NB4 (cell line): ENCODE measurements around the gene NR6A1.

Experiments
- DNase-seq: peaks from one replicate; pipeline ENCODE4 v3.0.0; 2010; ENCODE audit warnings: low read depth
- H3K4me3 ChIP-seq: one replicate; pipeline ENCODE4 v1.5.1; 2011; ENCODE audit warnings: mild to moderate bottlenecking, low read depth, low read length, moderate library complexity
- MAX ChIP-seq: IDR thresholded peaks from 2 replicates; pipeline ENCODE4 v1.6.1; 2011; ENCODE audit warnings: low read depth, low read length
- MYC ChIP-seq: IDR thresholded peaks from 2 replicates; pipeline ENCODE4 v1.6.1; 2011; ENCODE audit warnings: low read depth, low read length
- POLR2A ChIP-seq: IDR thresholded peaks from 2 replicates; pipeline ENCODE4 v1.6.1; 2011; ENCODE audit warnings: mild to moderate bottlenecking; ENCODE audit not compliant: insufficient read length; ENCODE audit errors: extremely low read depth
- TF ChIP-seq, protein P1 (sequence below): IDR thresholded peaks from one replicate; pipeline ENCODE4 v1.5.1; 2012; ENCODE audit warnings: low read depth, low read length

NR6A1 gene

DNA sequence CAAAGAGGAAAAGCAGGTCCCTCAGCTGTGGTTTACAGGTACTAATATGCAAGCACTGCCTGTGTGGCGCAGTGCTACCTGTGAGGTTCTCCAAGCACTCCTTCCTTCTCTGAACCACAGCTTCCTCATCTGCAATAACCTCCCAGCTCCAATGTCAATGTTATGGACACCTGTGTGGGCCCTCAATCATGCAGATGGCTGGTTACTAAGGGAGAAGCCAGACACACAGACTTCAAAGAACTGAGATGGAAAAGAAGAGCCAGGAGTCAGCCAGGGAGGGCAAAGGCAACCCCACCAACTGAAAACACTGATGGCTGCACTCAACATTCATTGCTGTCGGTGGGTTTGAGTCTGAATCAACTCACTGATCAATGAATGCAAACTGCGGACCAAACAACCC is 77.7 kb downstream of the NR6A1 start:
- TF ChIP-seq MAX (no peak), MYC (no peak), POLR2A (no peak)
- DNase-seq, result no peak

DNA sequence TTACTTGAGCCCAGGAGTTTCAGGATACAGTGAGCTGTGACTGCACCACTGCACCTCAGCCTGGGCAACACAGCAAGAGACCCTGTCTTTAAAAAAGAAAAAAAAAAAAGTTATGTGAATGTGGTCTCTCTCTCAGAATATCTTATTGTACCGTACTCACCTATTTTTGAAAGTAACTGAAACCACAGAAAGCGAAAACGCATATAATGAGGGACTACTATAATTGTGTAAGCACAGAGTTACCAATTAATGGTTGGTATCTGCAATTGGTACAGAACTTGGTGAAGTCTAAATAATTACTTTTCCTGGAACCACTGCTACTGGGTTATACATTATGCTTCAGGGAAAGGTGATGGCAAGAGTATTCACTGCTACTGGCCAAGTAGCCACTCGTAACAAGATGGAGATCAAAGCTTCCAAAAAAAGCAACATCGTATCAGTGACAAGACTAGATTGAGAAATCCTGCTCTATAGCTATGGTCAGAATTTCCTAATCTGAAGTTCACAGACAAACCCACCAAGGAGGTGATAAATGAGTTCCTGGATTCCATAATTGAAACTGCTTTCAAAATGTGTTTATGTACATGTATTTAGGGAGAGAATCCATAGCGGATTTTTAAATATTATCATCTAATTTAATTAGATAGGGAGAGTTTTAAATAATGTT is 82.7 kb downstream of the NR6A1 start:
- DNase-seq, result no peak
- no peak overlapping the region for H3K4me3 ChIP-seq
- no peak for TF ChIP-seq MYC
- TF ChIP-seq POLR2A, result no peak

More for the DNA sequence above, 77.7 kb downstream of the NR6A1 start:
- no peak overlapping the region for H3K4me3 ChIP-seq

DNA sequence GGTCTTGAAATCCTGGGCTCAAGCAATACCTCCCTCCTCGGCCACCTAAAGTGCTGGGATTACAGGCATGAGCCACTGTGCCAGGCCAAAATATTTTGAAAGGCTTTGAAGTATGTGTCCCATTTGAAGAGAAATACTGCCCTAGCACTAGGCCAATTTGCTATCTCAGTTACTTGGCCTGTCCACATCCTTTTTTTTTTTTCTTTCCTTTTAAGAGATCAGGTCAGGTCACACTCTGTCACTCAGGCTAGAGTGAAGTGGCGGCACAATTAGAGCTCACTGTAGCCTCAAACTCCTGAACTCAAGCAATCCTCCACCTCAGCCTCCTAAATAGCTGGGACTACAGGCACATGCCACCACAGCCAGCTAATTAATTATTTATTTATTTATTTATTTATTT is 84.2 kb downstream of the NR6A1 start:
- TF ChIP-seq MYC (no peak), POLR2A (no peak), MAX (no peak)
- TF ChIP-seq, protein P1, sequence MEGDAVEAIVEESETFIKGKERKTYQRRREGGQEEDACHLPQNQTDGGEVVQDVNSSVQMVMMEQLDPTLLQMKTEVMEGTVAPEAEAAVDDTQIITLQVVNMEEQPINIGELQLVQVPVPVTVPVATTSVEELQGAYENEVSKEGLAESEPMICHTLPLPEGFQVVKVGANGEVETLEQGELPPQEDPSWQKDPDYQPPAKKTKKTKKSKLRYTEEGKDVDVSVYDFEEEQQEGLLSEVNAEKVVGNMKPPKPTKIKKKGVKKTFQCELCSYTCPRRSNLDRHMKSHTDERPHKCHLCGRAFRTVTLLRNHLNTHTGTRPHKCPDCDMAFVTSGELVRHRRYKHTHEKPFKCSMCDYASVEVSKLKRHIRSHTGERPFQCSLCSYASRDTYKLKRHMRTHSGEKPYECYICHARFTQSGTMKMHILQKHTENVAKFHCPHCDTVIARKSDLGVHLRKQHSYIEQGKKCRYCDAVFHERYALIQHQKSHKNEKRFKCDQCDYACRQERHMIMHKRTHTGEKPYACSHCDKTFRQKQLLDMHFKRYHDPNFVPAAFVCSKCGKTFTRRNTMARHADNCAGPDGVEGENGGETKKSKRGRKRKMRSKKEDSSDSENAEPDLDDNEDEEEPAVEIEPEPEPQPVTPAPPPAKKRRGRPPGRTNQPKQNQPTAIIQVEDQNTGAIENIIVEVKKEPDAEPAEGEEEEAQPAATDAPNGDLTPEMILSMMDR, result no peak
- H3K4me3 ChIP-seq, result no peak overlapping the region
- no peak for DNase-seq

- H3K4me3 ChIP-seq, result no peak overlapping the region
- DNase-seq, result no peak
- TF ChIP-seq MAX (no peak), POLR2A (no peak), MYC (no peak)
- TF ChIP-seq, protein P1, result no peak
Observed at GRCh38 chr9:124685217-124685616, 85.9 kb downstream of the NR6A1 start.

- TF ChIP-seq MYC (no peak), MAX (no peak), POLR2A (no peak)
- TF ChIP-seq, protein P1, result no peak
- no peak overlapping the region for H3K4me3 ChIP-seq
- no peak for DNase-seq
Observed at GRCh38 chr9:124684169-124684568, 86.9 kb downstream of the NR6A1 start.

DNA sequence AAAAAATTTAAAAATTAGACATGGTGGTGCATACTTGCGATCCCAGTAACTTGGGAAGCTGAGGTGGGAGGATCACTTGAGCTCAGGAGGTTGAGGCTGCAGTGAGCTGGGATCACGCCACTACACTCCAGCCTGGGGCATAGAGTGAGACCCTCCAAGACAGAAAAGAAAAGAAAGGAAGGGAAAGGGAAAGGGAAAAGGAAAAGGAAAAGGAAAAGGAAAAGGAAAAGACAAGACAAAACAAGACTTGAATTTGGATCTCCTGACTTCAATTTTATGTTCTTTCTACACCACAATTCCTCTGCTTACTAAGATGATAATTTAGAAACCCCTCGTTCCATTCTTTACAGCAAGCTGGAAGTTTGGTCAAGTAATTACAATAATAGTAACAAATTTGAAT is 88.1 kb downstream of the NR6A1 start:
- H3K4me3 ChIP-seq, result no peak overlapping the region
- TF ChIP-seq MYC (no peak), MAX (no peak), POLR2A (no peak)
- TF ChIP-seq, protein P1, result no peak
- no peak for DNase-seq
